GM21367 (cell line): ENCODE data around the gene RALGAPA1.
A peak's percentile ranks its signal among the peaks of the same experiment; 100 is the strongest.
"Not testable (repeated sequence)": the region's sequence is repeated elsewhere in the genome, so short reads cannot be mapped to it uniquely, and the experiment has no call there.

Experiments used
- ATAC-seq: cut with Tn5 transposase; IDR thresholded peaks from one replicate; pipeline ENCODE4 v1.9.1; 2021; ENCODE audit not compliant: unreplicated experiment

Gene RALGAPA1

GRCh38 chr14:35822501-35822900 is 13.4 kb upstream of the RALGAPA1 start:
- ATAC-seq = no peak

GRCh38 chr14:35821564-35822411 is 12.7 kb upstream of the RALGAPA1 start:
- ATAC-seq = no peak

- ATAC-seq = no peak
These were observed 10.8 kb upstream of the RALGAPA1 start for GRCh38 chr14:35819591-35820540.

GRCh38 chr14:35818346-35819115 is 9.4 kb upstream of the RALGAPA1 start:
- no peak for ATAC-seq

GRCh38 chr14:35814371-35815005 is 5.4 kb upstream of the RALGAPA1 start:
- ATAC-seq = peak; percentile 48

GRCh38 chr14:35810963-35811362 is 1.9 kb upstream of the RALGAPA1 start:
- ATAC-seq = no peak

GRCh38 chr14:35809597-35809996 is 502 bp upstream of the RALGAPA1 start:
- no peak for ATAC-seq

- no peak for ATAC-seq
These were observed 938 bp downstream of the RALGAPA1 start for GRCh38 chr14:35808076-35808637.

- no peak for ATAC-seq
These were observed 1.7 kb downstream of the RALGAPA1 start for GRCh38 chr14:35807131-35807961.

GRCh38 chr14:35806006-35806907 is 2.8 kb downstream of the RALGAPA1 start:
- no peak for ATAC-seq

- ATAC-seq = no peak
These were observed 11.3 kb downstream of the RALGAPA1 start for GRCh38 chr14:35797796-35798195.

- no peak for ATAC-seq
These were observed 19.4 kb downstream of the RALGAPA1 start for GRCh38 chr14:35789651-35790050.

- no peak for ATAC-seq
These were observed 22.2 kb downstream of the RALGAPA1 start for GRCh38 chr14:35786856-35787255.

GRCh38 chr14:35783699-35784098 is 25.4 kb downstream of the RALGAPA1 start:
- ATAC-seq = no peak

GRCh38 chr14:35779368-35779767 is 29.7 kb downstream of the RALGAPA1 start:
- no peak for ATAC-seq

- not testable (repeated sequence) for ATAC-seq
These were observed 31.5 kb downstream of the RALGAPA1 start for GRCh38 chr14:35777550-35777949.

- no peak for ATAC-seq
These were observed 32.3 kb downstream of the RALGAPA1 start for GRCh38 chr14:35776823-35777222.

GRCh38 chr14:35776085-35776484 is 33.0 kb downstream of the RALGAPA1 start:
- ATAC-seq = not testable (repeated sequence)
